Activated CD4-positive, alpha-beta T cell treated with anti-CD3 and anti-CD28 coated beads for 1 hour (primary cell): ENCODE results near the gene NAGS.
"Not testable (repeated sequence)": the region's sequence is repeated elsewhere in the genome, so short reads cannot be mapped to it uniquely, and the experiment has no call there.

Experiments
- DNase-seq: peaks from one replicate; pipeline ENCODE4 v3.0.0-alpha.2; 2020

The NAGS gene, protein sequence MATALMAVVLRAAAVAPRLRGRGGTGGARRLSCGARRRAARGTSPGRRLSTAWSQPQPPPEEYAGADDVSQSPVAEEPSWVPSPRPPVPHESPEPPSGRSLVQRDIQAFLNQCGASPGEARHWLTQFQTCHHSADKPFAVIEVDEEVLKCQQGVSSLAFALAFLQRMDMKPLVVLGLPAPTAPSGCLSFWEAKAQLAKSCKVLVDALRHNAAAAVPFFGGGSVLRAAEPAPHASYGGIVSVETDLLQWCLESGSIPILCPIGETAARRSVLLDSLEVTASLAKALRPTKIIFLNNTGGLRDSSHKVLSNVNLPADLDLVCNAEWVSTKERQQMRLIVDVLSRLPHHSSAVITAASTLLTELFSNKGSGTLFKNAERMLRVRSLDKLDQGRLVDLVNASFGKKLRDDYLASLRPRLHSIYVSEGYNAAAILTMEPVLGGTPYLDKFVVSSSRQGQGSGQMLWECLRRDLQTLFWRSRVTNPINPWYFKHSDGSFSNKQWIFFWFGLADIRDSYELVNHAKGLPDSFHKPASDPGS

DNA sequence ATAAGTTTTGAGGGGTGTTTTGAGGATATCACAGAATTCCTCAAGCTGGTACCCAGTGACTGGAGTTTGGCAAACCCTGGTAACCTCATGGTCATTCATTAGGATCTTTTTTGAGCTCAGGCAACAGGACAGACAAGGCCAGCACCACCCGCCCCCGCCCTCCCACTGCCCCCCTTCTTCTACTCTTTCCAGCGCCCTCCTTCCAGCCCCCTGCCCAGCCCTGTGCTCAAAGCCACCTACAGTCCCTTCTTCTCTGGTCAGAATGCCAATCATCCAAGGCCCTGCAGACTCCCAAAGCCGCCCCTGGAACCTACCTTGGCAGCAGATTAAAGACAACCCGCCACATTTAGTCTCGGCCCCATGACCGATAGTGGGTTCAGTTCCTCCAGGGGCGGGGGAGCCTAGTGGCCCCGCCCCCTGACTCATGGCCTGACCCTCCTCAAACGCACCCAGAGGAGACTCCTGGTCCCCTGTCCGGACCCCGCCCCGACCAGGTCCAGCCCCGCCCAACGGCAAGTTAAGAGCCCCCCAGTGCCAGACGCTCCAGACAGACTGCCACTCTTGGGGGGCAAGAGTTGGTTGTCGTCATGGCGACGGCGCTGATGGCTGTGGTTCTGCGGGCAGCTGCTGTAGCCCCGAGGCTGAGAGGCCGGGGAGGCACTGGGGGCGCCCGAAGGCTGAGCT, at the start of gene NAGS:
Gene NAGS, plus strand, starts transcription at position 546 of the 684 bp plus-strand sequence. Its CDS starts 42 bp downstream, at position 588.
- no peak for DNase-seq

DNA sequence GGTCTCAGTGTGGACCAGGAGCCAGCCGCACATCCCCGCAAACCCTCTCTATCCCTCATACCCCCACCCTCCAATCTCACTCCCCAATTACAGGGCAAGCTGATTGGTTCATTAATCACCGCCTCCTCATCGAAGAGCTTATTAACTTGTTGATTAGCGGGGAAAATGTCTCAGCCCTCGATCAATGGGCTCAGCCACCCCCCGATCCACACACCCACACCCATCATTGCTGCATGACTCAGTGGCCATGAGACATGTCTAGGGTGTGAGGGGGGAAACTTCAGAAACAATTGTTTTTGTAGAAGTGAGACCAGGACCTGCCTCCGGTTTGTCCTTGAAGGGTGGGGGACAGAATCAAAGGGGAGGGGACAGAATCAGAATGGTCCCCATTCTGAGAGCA, 48.2 kb upstream of the NAGS start:
- DNase-seq, result no peak

DNA sequence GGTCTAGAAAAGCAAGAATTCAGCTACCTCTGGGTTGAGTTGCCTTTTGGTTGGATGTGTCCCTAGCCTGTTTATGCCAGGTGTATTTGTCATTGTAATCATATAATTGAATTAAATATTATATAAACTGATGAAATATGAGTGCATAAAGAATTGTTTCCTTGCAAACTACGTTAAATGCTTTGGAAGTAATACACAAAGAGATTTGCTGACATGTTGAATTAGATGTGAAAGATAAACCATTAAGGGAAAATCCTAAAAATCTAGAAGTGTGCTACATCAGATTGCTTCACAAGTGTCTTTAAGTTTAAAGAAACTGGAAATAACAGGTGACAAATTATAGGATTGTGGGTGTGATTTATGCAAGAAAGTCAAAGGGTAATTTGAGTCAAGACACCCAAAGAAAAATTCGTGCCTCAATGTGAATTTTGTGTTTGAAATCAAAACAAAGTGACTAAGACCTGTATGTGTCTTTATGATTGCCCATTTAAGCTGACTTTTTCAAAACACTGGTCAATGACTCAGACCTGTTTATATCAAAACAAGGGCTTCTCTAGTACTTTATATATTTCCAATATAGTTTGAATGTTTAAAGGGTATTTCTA, 45.6 kb upstream of the NAGS start:
- DNase-seq, result no peak

DNA sequence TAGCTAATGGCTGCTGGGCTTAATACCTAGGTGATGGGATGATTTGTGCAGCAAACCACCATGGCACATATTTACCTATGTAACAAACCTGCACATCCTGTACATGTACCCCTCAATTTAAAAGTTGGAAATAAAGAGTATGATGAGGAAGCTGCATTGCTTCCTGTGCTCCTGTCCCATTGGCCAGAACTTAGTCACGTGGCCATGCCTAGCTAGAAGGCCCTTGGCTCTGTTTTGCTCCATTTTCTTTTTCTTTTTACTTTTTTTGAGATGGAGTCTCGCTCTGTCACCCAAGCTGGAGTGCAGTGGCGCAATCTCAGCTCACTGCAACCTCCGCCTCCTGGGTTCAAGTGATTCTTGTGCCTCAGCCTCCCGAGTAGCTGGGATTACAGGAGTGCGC, 43.1 kb upstream of the NAGS start:
- DNase-seq, result not testable (repeated sequence)

DNA sequence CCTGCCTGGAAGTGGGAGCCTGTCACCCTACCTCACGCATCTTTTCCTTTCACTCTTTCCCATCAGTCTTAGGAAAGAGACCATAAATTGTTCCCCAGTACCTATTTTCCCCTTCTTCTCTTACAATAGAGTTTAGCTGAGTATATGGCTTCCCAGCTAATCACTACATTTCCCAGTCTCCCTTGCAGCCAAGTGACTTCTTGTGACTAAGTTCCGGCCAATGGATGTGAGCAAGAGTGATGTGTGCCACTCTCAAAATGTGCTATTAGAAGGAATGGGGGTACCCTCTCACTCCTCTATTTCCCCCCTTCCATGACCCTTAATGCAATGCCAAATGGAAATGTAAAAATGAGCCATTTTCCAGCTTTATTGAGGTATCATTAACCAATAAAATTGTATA, 42.5 kb upstream of the NAGS start:
- no peak for DNase-seq

DNA sequence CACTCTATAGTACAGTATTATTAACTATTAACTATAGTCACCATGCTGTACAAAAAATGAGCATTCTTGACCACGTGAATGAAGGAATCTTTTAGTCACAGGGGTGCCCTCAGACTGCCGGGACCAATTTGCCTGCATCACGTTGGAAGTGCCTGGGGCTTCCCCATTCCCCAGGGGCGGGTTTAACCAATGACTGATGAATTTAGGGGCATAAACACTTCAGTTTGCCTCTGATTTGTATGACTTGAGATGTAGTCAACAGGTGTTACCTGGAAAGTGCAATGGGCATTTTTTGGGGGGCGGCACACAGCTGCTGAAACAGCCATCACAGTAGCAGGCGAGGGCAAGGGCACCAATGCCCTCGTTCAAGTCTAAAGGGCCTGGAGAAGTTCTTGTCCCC, 41.9 kb upstream of the NAGS start:
- no peak for DNase-seq

DNA sequence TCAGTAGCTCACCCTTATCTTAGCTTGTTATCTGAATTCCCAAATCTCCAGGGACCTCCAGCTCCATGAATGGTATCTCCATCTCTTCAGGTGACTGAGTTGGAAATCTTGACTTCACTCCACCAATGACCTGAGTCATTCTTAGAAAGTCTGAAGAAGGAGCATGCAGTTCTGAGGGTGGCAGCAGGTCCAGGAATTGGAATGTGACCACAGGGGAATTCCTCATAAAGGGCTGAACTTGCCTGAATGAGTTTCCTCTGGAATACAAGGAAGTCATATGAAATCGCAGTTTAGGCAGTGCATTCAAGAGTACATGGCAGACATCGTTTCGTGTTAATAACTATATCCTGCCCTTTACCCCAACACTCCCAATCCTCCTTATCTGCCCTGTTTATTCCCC, 38.1 kb upstream of the NAGS start:
- no peak for DNase-seq

DNA sequence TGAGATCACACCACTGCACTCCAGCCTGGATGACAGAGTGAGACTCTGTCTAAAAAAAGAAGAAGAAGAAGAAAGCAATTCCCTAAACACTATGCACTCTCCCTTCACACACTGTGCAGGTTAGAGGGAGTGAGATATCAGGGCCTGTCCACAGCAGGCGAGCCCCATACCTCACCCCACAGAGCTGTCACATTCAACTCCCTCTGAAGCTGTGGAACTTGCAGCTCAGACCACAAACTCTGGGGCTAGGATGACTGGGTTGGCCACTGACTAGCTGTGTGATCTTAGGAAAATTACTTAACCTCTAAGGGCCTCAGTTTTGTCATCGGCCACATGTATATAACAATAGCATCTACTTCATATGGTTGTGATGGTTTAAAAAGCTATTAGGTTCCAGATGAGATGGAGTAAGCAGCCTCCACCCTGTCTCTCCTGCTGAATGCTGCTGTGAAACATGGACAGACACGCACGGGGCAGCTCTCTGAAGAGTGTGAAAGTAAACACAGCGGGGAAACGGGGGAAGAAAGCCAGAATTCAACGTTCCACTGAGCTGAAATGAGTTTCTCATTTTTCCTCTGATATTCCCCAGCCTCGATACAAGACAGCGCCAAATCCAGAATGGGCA, 37.1 kb upstream of the NAGS start:
- no peak for DNase-seq

DNA sequence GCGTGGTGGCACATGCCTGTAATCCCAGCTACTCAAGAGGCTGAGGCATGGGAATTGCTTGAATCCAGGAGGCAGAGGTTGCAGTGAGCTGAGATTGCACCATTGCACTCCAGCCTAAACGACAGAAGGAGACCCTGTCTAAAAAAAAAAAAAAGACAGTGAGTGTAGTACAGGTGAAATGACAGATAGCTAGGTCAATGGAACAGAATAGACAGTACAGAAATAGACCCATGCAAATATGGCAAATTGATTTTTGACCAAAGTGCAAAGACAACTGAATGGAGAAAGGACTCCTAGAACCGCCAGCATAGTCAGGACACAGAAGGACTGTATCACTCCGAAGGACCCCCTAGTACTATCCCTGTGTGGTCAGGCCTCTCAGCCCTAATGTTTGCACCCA, 34.1 kb upstream of the NAGS start:
- no peak for DNase-seq

DNA sequence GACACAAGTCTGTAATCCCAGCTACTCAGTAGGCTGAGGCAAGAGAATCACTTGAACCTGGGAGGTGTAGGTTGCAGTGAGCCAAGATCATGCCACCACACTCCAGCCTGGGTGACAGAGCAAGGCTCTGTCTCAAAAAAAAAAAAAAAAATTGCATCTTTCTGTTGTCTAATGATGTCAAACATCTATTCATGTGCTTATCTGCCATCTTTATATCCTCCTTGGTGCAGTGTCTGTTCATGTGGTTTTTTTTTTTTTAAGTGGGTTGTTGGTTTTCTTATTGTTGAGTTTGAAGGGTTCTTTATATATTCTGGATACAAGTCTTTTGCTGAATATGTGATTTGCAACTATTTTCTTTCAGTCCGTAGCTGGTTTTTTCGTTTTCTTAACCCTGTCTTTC, 33.0 kb upstream of the NAGS start:
- not testable (repeated sequence) for DNase-seq

DNA sequence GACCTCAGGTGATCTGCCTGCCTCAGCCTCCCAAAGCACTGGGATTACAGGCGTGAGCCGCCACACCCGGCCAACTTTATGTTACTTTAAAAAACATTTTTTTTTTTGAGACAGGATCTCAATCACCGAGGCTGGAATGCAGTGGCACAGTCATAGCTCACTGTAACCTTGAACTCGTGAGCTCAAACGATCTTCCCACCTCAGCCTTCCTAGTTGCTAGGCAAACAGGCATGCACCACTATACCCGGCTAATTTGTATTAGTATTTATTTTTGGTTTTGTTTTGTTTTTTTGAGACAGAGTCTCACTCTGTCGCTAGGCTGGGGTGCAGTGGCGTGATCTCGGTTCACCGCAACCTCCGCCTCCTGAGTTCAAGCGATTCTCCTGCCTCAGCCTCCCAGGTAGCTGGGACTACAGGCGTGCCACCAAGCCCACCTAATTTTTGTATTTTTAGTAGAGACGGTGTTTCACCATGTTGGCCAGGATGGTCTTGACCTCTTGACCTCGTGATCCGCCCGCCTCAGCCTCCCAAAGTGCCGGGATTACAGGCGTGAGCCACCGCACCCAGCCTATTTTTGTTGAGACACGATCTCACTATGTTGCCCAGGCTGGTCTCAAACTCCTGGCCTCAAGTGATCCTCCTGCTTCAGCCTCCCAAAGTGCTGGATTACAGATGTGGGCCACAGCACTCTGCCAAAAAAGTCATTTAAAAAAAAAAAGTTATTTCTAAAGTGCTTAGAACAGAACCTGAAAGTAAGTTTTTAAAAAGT, 31.8 kb upstream of the NAGS start:
- DNase-seq, result not testable (repeated sequence)

DNA sequence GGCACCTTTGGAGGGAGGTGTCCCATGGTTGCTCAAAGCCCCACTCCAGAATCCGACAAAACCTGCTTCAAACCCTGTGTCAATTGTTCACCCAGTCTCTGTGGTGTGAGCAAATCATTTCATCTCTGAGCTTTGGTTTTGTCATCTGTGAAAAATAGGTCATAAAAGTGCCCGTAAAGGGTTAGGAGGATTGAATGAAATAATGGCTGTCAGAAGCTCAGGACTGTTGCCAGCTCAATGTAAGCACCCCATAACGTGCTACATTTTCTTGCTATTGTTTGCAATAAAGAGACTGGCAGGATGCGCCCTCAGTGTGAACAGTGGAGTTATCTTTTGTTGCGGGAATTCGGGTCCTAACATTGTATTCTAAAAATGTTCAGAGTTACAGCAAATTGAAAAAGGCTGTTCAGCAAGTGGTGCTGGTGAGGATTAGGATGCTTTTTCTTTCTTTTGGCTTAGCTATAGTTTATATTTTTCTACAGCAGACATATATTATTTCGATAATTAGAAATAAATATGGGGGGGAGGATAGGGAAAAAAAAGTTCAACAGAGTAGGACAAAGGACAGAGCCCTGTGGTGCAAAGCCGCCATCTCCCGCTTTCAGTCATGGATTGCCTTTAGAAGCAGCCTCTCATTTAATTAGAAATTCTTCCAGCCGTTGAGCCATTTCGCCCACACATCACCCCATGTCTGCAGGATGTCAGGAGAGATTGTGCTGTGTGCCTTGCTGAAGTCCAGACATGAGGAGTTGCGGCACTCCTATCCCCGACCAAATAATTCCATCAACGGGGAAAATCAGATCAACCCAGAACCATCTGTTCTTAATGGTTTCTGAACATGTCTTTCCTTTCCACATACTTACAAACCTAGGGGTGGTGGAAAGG, 29.8 kb upstream of the NAGS start:
- no peak for DNase-seq

DNA sequence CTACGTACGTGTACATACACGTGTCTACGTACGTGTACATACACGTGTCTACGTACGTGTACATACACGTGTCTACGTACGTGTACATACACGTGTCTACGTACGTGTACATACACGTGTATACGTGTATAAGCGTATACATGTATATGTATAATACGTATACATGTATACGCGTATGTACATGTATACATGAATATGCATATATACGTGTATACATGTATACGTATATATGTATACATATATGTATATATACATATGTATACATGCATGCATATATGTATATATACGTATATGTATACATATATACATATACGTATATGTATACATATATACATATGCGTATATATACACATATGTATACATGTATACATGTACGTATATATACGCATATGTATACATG, 28.5 kb upstream of the NAGS start:
- no peak for DNase-seq

DNA sequence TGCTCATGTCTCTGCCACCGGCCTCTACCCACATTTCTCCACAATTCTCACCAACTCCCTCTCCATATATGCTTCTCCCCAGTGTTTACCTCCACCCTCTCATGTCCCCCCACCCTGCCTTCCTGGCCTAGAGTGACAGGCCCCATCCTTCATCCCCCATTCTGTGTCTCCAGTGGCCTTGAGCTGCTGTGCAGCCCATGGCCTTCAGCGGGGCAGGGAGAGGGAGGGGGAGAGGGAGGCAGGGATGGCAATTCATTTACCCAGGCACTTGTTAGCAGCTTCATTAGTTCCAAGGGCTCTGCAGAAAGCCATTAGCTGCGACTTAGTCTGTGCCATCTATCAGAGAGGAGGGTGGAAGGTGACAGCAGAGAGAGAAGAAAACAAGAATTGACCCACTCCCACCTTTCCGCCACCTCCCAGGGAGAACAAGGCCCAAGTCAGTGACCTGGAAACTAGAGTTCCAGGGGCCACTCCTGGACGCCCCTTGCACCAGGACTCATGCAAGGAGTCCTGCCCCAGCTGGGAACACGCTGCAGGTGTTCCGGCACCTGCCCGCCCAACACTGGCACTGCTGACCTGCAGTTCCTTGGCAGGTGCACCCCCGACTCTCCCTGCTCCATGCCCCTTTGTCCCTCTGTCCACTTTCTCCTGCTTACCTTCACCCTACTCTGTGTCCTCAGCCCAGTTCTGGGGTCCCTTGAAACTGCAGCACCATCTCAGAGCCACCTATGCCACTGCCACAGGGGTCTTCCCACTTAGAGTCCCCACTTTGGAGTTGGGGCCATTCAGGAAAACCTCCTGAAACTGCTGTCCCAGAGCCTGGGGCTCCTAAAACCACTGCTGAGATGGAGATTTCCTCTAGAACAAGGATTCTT, 27.2 kb upstream of the NAGS start:
- no peak for DNase-seq

DNA sequence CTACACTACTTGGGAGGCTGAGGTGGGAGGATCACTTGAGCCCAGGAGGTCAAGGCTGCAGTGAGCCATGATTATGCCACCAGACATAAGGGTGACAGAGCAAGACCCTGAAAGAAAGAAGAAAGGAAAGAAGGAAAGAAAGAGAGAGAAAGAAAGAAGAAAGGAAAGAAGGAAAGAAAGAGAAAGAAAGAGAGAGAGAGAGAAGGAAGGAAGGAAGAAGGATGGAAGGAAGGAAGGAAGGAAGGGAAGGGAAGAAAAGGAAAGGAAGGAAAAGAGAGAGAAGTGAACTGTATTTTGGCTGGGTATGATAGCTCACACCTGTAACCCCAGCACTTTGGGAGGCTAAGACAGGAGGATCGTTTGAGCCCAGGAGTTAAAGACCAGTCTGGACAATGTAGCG, 26.3 kb upstream of the NAGS start:
- DNase-seq, result no peak

DNA sequence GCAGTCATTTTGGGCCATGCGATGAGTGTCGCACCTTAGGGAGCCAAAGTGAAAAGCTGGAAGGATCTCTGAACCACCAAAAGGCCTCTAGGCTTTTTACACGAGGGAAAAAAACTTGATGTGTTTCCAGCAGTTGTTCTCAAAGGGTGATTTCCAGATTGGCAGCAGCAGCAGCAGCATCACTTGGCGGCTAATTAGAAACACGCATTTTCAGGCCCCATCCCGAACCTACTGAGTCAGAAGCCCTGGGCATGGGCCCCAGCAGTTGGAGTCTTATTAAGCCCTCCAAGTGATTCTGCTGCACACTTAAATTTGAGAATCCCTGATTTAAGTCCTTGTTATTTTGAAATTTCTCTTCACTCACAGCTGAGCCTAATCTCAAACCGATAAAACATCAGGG, 25.4 kb upstream of the NAGS start:
- DNase-seq, result no peak

DNA sequence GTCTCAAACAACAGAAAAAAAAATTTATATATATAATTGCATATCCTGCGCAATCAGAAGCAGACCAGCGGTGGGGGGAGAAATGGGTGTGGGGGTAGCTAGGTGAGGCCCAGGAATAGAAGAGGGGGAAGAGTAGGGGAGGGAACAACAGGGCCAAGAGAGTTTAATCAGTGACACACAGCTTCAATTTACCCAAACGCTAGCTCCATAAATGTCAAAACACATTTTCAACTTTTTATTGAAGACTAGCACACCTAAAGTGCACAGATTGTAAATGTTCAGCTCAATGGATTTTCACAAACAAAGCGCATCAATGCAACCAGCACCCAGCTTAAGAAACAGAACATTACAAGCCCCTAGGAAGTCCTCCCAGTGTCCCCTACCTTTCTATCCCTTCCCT, 24.8 kb upstream of the NAGS start:
- no peak for DNase-seq

DNA sequence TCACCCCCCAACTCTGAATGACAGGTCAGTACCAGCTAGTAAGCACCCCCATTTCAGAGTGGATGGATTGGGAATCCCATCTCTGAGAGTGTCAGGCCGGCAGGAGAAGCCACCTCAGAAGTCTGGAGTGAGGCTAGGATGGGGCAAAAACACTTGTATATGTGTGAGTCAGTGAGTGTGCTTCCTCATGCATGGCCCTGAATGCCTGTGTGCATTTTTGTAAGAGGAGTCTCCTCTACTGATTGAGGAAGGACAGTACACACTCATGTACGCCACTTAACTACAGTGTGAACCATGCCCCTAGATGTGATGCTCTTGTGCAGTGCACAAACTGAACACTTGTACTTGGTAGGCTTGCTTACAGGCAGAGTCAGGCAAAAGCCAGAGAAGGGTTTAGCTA, 22.3 kb upstream of the NAGS start:
- no peak for DNase-seq

DNA sequence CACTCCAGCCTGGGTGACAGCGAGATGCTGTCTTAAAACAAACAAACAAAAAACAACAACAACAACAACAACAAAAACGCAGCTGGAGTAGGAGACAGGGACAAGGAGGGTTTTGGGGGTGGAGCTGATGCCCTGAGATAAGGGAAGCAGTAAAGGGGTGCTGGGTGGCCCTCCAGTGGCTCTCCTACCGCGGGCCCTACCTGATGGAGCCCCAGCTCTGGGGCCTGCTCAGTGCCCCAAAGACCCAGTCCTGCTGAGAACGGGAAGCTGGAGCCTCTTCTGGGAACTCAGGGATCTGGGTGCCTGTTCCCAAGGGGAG, 21.3 kb upstream of the NAGS start:
- DNase-seq, result no peak

DNA sequence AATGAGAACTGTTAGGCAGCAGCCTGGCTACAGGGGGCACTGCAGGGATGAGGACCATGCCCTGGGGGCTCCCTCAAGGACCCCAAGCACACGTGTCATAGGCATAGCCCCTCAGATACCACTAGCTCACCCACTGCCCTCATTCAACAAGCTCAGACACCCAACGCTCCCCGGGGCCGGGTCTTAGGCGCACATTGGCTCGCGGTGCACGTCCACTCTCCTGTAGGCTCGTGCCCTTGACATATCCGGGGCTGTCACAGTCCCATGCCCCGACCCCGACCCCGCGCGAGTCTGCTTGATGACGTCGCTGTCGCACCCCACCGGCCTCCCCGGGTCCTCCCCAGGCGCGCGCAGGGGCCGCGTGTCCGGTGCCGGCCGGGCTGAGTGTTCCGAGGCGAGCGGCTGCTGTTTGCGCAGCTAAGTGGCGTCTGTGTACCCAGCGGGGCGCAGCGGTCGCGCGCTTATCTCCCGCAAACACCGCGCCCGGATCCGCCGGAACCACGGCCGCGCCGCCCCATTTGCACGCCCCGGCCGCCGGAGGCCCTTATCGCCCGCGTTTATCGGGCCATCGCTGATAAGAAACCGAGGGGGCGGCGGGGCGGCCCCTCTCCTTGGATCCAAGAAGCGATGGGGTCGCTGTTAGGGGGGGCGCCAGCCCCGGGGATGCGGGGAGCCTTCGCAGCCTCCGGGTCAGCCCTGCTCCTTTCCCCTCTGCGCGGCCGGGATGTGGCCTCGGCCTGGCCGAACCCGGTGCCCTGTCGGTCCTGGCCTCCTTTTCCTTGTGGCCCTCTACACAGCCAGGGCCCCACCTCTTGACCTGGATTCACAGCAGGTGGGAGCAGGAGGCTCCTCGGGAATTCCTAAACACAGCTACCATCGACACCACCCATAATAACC, 20.7 kb upstream of the NAGS start:
- DNase-seq, result no peak
